GM21515 (cell line): Measurements from ENCODE around the gene RAD9A.

Source experiments
- ATAC-seq: cut with Tn5 transposase; IDR thresholded peaks from one replicate; pipeline ENCODE4 v1.9.1; 2021; ENCODE audit not compliant: unreplicated experiment

RAD9A gene

GRCh38 chr11:67373648-67374570, 17.9 kb upstream of the RAD9A start:
- no peak for ATAC-seq

GRCh38 chr11:67374571-67375281, 17.1 kb upstream of the RAD9A start:
- ATAC-seq: no peak

GRCh38 chr11:67375320-67376055, 16.3 kb upstream of the RAD9A start:
- no peak for ATAC-seq

- no peak for ATAC-seq
Measured at GRCh38 chr11:67376063-67376820, 15.5 kb upstream of the RAD9A start.

- ATAC-seq: no peak
Measured at GRCh38 chr11:67376873-67377808, 14.6 kb upstream of the RAD9A start.

- no peak for ATAC-seq
Measured at GRCh38 chr11:67378544-67378943, 13.2 kb upstream of the RAD9A start.

- no peak for ATAC-seq
Measured at GRCh38 chr11:67379061-67380058, 12.4 kb upstream of the RAD9A start.

GRCh38 chr11:67381244-67381972, 10.4 kb upstream of the RAD9A start:
- no peak for ATAC-seq

GRCh38 chr11:67382276-67383136, 9.3 kb upstream of the RAD9A start:
- peak; percentile 58 for ATAC-seq

GRCh38 chr11:67384851-67385366, 6.9 kb upstream of the RAD9A start:
- no peak for ATAC-seq

GRCh38 chr11:67387069-67387468, 4.7 kb upstream of the RAD9A start:
- no peak for ATAC-seq

GRCh38 chr11:67387518-67387917, 4.3 kb upstream of the RAD9A start:
- ATAC-seq: no peak

- no peak for ATAC-seq
Measured at GRCh38 chr11:67389477-67389876, 2.3 kb upstream of the RAD9A start.

GRCh38 chr11:67390947-67391303, 861 bp upstream of the RAD9A start:
- no peak for ATAC-seq

- peak; percentile 7 for ATAC-seq
Measured at GRCh38 chr11:67392183-67392715, 463 bp downstream of the RAD9A start.

- ATAC-seq: no peak
Measured at GRCh38 chr11:67393437-67393836, 1.7 kb downstream of the RAD9A start.
